Skeletal muscle tissue (tissue), 4 donors: ENCODE measurements around the gene NRROS. TPM values are rescaled to one million over a fixed set of nuclear protein-coding genes. Genes with fewer than 3 reads are reported as not detected.

Experiments used
- H3K27ac ChIP-seq: one replicate; pipeline ENCODE4 v1.7.0; 2013; ENCODE audit warnings: mild to moderate bottlenecking, low read depth, low read length, inconsistent platforms
- H3K27me3 ChIP-seq, 3 donors: one replicate each; pipeline ENCODE4 v1.7.0; 2013; ENCODE audit warnings: low read length in 3 of 3; ENCODE audit not compliant: control insufficient read depth in 3 of 3, insufficient read depth in 3 of 3
- H3K36me3 ChIP-seq, 3 donors: one replicate each; pipeline ENCODE4 v1.7.0; 2013; ENCODE audit warnings: low read length in 3 of 3; ENCODE audit not compliant: control insufficient read depth in 3 of 3, insufficient read depth in 3 of 3
- H3K4me1 ChIP-seq, 3 donors: one replicate each; pipeline ENCODE4 v1.7.0; 2013; ENCODE audit warnings: low read length in 3 of 3, mild to moderate bottlenecking in 3 of 3; ENCODE audit not compliant: control insufficient read depth in 3 of 3, insufficient read depth in 3 of 3
- H3K4me3 ChIP-seq, 3 donors: one replicate each; pipeline ENCODE4 v1.7.0; 2013; ENCODE audit warnings: low read length in 3 of 3
- H3K9ac ChIP-seq, 3 donors: one replicate each; pipeline ENCODE4 v1.7.0; 2013; ENCODE audit warnings: low read length in 3 of 3, mild to moderate bottlenecking in 3 of 3, moderate library complexity in 2 of 3, low read depth in 1 of 3
- H3K9me3 ChIP-seq, 3 donors: one replicate each; pipeline ENCODE4 v1.7.0; 2013; ENCODE audit warnings: low read length in 3 of 3; ENCODE audit not compliant: control insufficient read depth in 3 of 3
- total RNA-seq: library from RNA; depleted of rRNA; stranded (reverse); fragments of >200 nt; gene quantifications from one replicate; pipeline ENCODE4 v1.2.3, GENCODE V29; 2014
- donor health status: Osteomylitis.

The NRROS gene
- total RNA-seq, 1 donor from 2014 or later: 1.6 TPM

DNA sequence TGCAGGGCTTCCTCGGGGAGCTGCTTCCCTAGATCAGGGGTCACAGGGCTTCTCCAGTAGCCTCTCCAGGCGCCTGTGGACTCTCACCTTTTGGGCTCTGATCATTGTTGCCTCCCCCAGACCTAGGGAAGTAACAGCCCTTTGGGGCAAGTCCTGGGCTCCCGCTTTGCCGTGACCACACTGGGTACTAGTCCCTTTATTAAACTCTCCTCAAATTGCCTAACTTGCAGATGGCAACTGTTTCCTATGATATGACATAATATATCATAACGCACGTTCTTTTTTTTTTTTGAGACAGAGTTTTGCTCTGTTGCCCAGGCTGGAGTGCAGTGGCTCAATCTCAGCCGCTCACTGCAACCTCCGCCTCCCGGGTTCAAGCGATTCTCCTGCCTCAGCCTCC, 17.9 kb upstream of the NRROS start:
- peaks cover 3 to 5% (median 5%) of the 10 kb centered on the region in 3 donors for H3K4me1 ChIP-seq

DNA sequence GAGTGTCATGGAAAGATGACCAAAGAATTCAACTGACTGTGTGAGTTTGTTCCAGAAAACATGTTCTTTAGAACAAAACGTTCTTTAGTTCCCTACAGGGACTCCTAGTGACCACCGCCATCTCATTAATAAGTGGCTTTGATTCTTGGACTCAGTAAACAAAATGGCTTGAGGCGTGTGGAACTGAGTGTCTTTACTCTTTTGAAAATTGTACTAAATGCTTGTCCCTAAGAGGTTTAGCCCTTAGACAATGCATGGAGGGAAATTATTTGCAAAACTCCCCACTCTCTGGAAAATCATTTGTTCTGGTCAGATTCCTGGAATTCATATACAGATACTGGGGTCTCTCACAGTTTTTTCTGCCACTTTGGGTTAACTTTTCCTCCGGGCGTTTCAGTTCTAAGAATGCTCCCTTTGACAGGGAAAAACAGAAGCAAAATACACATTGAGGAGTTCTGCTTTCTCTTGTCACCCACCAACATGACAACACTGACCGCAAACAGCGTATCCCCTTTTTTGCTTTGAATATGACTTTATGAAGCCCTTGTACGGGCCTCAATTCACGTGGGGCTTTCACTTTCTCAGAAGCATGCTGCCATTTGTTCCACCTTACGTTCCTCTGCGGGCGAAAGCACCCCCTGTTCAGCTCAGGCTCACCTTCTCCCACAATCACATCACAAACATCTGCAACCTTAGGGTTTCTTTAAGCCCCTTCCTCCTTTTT, 15.3 kb upstream of the NRROS start:
- Histone ChIP-seq H3K36me3 (no peaks in the 10 kb centered on the region), H3K4me3 (no peak overlapping the region), H3K9ac (no peak overlapping the region), H3K4me1 (peaks cover 3 to 5% (median 5%) of the 10 kb centered on the region in 3 donors), H3K9me3 (no peaks in the 10 kb centered on the region), H3K27me3 (no peaks in the 10 kb centered on the region), H3K27ac (peak overlapping the region; percentile 52)

More for the DNA sequence above, 17.9 kb upstream of the NRROS start:
- Histone ChIP-seq H3K27ac (no peak overlapping the region), H3K9ac (no peak overlapping the region), H3K27me3 (no peaks in the 10 kb centered on the region), H3K36me3 (no peaks in the 10 kb centered on the region), H3K4me3 (no peak overlapping the region), H3K9me3 (no peaks in the 10 kb centered on the region)

DNA sequence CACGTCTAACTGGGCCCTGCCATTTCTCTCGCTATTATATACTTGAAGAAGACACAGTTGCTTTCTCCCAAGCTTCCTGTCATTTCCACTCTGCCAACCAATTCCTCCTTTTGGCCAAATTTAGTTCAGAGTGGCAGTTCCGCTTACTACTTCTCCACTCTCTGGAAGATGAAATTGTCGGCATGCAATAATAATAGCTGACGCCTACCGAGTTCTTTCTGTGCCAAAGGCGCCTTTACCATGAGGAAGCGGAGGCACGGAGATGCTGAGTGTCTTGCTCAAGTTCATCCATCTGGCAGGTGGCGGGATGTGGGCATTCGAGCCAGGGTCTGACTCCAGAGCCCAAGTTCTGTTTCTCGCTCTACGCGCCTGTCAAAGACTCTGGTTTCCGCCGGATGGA, 14.6 kb upstream of the NRROS start:
- peaks cover 3 to 5% (median 5%) of the 10 kb centered on the region in 3 donors for H3K4me1 ChIP-seq
- no peaks in the 10 kb centered on the region for H3K27me3 ChIP-seq
- H3K36me3 ChIP-seq: no peaks in the 10 kb centered on the region
- H3K27ac ChIP-seq: peak overlapping the region; percentile 52
- H3K9me3 ChIP-seq: no peaks in the 10 kb centered on the region
- H3K4me3 ChIP-seq: no peak overlapping the region
- no peak overlapping the region for H3K9ac ChIP-seq

DNA sequence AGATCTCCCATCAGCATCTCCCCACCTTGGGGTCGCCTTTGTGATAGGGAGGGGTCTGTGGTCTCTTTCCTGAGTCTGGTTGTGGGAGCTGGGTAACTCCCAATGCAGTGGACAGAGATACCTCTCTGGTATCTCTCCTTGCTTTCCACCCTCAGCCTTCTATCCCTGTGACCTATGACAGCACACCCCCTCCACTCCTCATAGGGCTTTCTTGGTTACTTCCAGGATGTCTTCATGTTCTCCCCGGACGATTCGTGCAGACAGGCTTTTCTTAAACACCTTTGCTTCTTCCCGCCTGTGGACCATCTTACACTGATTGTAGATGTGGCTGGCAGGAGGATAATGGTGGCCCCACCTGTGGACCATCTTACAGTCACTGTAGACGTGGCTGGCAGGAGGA, 14.2 kb upstream of the NRROS start:
- Histone ChIP-seq H3K36me3 (no peaks in the 10 kb centered on the region), H3K4me1 (peaks cover 0 to 5% (median 5%) of the 10 kb centered on the region in 3 donors), H3K27me3 (no peaks in the 10 kb centered on the region), H3K9me3 (no peaks in the 10 kb centered on the region), H3K27ac (no peak overlapping the region), H3K9ac (no peak overlapping the region), H3K4me3 (no peak overlapping the region)

DNA sequence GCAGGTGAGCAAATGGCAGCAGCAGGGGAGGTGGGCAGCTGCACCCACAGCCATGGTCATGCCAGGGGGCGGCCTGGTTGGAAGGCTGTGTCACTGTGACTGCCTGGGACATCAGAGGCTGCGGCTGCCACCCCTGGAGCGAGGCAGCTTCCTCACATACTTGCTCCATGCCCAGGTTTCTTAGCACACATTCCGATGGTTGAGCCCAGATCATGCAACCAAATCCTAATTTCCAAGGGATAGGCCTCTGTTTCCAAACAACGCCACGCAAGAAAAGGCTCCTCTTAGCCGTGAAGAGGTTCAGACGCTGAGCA, 11.6 kb upstream of the NRROS start:
- H3K4me3 ChIP-seq: no peak overlapping the region
- H3K27ac ChIP-seq: no peak overlapping the region
- H3K4me1 ChIP-seq: peaks cover 4 to 12% (median 12%) of the 10 kb centered on the region in 3 donors
- H3K36me3 ChIP-seq: no peaks in the 10 kb centered on the region
- H3K9ac ChIP-seq: no peak overlapping the region
- no peaks in the 10 kb centered on the region for H3K9me3 ChIP-seq
- H3K27me3 ChIP-seq: no peaks in the 10 kb centered on the region

DNA sequence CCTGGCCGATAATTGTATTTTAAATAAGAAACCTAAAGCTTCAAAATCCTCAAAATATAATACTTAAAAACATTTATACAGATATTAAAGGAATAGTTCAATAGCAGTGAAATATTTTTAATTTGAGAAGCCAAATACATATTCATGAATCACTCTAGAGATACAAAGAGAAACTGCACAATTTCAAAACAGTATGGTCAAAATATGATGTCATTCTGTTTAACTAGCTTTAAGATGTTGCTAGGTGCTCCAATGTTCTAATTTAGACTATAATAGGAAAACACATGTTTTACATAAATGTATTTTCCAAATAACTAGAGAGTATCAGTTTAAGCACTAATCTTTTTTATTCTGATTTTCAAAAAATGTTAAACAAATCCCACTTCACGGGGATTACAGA, 10.3 kb upstream of the NRROS start:
- peaks cover 6 to 12% (median 7%) of the 10 kb centered on the region in 3 donors for H3K4me1 ChIP-seq
- H3K36me3 ChIP-seq: no peaks in the 10 kb centered on the region
- H3K27ac ChIP-seq: no peak overlapping the region
- no peak overlapping the region for H3K9ac ChIP-seq
- H3K4me3 ChIP-seq: no peak overlapping the region
- no peaks in the 10 kb centered on the region for H3K9me3 ChIP-seq
- H3K27me3 ChIP-seq: no peaks in the 10 kb centered on the region

DNA sequence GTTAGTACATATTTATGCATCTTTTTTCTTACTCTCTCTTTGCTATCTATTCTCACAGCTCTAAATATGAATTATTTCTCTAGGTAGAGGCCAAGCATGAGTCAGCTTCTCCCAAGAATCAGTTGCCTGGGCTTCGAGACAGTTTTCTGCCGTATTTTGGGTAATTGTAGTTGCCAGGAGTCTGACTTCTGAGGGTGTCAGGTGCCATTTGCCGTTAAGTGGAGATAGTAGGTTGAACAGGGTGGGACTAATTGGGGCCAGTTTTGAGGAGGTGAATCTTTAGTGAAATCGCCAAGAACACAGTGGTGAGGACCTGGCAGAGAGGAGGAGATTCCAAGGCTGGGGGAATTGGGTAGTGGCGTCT, 7.8 kb upstream of the NRROS start:
- H3K4me3 ChIP-seq: peak overlapping the region; percentile 81 to 87 (median 83)
- H3K9me3 ChIP-seq: no peaks in the 10 kb centered on the region
- peaks cover 0 to 7% (median 6%) of the 10 kb centered on the region in 3 donors for H3K27me3 ChIP-seq
- peaks cover 6 to 12% (median 7%) of the 10 kb centered on the region in 3 donors for H3K4me1 ChIP-seq
- no peaks in the 10 kb centered on the region for H3K36me3 ChIP-seq
- H3K9ac ChIP-seq: peak overlapping the region in 2 of 3 donors; percentile 66 to 84
- peak overlapping the region; percentile 70 for H3K27ac ChIP-seq

DNA sequence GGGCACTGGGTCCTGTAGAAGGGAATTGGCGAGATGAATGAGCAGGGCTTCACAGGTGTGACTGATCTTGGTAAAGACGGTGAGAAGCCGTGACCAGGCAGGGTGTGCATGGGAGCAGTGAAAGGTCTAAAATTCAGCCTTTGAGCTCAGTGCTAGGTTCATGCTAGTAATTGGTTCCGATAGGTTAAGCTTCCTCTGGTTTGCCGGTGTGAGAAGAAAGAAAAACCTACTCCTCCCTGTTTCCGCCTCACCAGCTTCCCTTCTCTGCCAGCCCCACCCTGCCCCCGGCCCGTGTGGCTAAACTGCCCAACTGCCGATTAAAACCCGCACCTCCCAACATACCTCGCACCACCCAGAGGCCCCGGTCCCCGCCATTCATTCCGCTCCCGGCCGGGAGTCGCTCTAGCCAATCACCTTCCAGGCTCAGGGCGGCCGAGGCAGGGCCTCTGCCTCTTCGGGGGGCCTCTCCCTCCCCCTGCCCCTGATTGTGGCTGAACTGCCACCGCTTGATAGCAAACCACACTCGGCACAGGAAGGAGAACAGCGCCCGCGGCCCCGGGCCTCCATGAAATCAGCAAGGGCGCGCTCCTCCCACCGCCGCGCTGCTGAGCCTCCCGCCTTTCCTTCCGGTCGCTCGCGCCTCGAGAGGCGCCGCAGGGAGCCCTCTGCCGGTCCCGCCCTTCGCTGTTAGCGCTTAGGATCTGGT, 7.3 kb upstream of the NRROS start:
- Histone ChIP-seq H3K9ac (peak overlapping the region; percentile 66 to 84 (median 68)), H3K4me1 (peaks cover 6 to 12% (median 7%) of the 10 kb centered on the region in 3 donors)

DNA sequence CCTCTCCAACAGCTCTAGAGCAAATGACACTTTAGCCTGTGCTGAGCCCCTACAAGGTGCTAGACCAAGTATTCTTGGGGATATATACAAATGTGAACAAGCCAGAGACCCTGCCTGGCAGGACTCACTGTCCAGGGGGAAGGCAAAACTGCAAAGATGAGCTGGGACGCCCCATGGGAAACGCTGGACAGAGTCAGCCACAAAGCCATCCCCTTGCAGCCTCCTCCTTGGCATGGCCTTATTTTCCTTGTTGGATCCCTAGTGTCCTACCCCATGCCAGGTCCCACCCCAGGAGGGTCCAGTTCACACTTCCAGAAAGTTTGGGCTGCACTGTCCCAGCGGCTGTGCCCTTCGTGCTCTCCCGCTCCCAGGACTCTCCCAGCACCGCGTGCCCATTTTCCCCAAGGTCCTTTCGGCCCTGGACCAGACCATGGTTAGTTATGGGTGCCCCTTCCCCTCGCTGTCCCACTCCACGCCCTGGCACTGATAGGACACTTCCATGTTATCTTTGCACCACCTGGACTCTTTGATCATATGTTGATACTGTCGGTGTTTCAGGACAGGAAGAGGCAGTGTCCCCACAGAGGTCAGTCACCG, 5.8 kb upstream of the NRROS start:
- peaks cover 6 to 12% (median 9%) of the 10 kb centered on the region in 3 donors for H3K4me1 ChIP-seq
- H3K36me3 ChIP-seq: no peaks in the 10 kb centered on the region
- H3K4me3 ChIP-seq: no peak overlapping the region
- peaks cover 3 to 9% (median 8%) of the 10 kb centered on the region in 3 donors for H3K27me3 ChIP-seq
- no peak overlapping the region for H3K9ac ChIP-seq
- H3K27ac ChIP-seq: peak overlapping the region; percentile 40
- no peaks in the 10 kb centered on the region for H3K9me3 ChIP-seq

More for the DNA sequence above, 7.3 kb upstream of the NRROS start:
- Histone ChIP-seq H3K36me3 (no peaks in the 10 kb centered on the region), H3K9me3 (no peaks in the 10 kb centered on the region), H3K27ac (peak overlapping the region; percentile 70), H3K27me3 (peaks cover 0 to 8% (median 7%) of the 10 kb centered on the region in 3 donors), H3K4me3 (peak overlapping the region; percentile 81 to 87 (median 83))

DNA sequence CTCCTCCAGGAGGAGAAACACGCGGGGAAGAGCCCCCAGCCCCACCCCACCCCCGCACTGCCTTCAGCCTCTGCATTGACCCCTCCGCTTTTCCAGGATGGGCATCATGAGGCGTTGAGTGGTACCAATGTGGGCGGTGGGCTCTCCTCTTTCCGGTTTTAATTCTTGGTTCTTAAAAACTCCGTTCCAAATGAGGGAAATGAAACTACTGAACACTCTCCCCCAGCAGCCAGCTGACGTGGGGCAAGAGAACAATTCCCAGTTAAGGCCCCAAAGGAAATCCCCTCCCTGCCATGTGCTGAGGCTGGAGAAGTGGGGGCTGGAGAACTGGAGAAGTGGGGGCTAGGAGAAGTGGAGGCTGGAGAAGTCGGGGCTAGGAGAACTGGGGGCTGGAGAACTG, 5.3 kb upstream of the NRROS start:
- Histone ChIP-seq H3K4me1 (peaks cover 6 to 13% (median 12%) of the 10 kb centered on the region in 3 donors), H3K9me3 (no peaks in the 10 kb centered on the region), H3K27me3 (peaks cover 8 to 14% (median 11%) of the 10 kb centered on the region in 3 donors), H3K4me3 (no peak overlapping the region), H3K9ac (no peak overlapping the region), H3K27ac (peak overlapping the region; percentile 40), H3K36me3 (no peaks in the 10 kb centered on the region)
